CD14-positive monocyte (primary cell): ENCODE data around the gene OR5B12. TPM values are rescaled to one million over a fixed set of nuclear protein-coding genes. Genes with fewer than 3 reads are reported as not detected.

Experiments
- DNase-seq, 3 donors: peaks; one replicate each; pipeline ENCODE4 v3.0.0-alpha.2; 2011 to 2022
- H2AFZ ChIP-seq: 2 replicates; pipeline ENCODE4 v1.6.0; 2012; ENCODE audit warnings: mild to moderate bottlenecking, low read depth, low read length, inconsistent platforms; ENCODE audit not compliant: insufficient read depth, poor library complexity, severe bottlenecking
- H3K27ac ChIP-seq, 2 donors: 1 replicate in 1 of 2; 2 replicates in 1 of 2; pipeline ENCODE4 v1.5.1; 2012 to 2013; ENCODE audit warnings: low read length in 2 of 2, control low read depth in 1 of 2, inconsistent platforms in 1 of 2, low read depth in 1 of 2, mild to moderate bottlenecking in 1 of 2
- H3K27me3 ChIP-seq, 2 donors: one replicate each; pipeline versions ENCODE4 v1.6.0 to v1.6.1; 2011 to 2013; ENCODE audit warnings: low read length in 2 of 2; ENCODE audit not compliant: control insufficient read depth in 2 of 2, insufficient read depth in 2 of 2
- H3K36me3 ChIP-seq, 2 donors: replicated peaks in 1 of 2; 1 replicate in 1 of 2; 2 replicates in 1 of 2; pipeline versions ENCODE4 v1.5.1 to v1.6.1; 2012 to 2013; ENCODE audit warnings: low read length in 2 of 2, control low read depth in 1 of 2, inconsistent platforms in 1 of 2, mild to moderate bottlenecking in 1 of 2; ENCODE audit not compliant: insufficient read depth in 2 of 2, control insufficient read depth in 1 of 2
- H3K4me1 ChIP-seq, 2 donors: 1 replicate in 1 of 2; 2 replicates in 1 of 2; pipeline versions ENCODE4 v1.5.1 to v1.6.1; 2012 to 2013; ENCODE audit warnings: low read length in 2 of 2, control low read depth in 1 of 2, inconsistent platforms in 1 of 2, mild to moderate bottlenecking in 1 of 2, moderate library complexity in 1 of 2; ENCODE audit not compliant: insufficient read depth in 2 of 2, control insufficient read depth in 1 of 2
- H3K4me2 ChIP-seq: replicated peaks from 2 replicates; pipeline ENCODE3; 2012; ENCODE audit warnings: low read length, moderate library complexity, mild to moderate bottlenecking; ENCODE audit not compliant: poor library complexity, severe bottlenecking; ENCODE audit errors: extremely low read depth
- H3K4me3 ChIP-seq, 3 experiments: fragments of 200-600 bp in 1 of 3; sonication (generic) in 1 of 3; replicated peaks in 1 of 3; 1 replicate in 2 of 3; 2 replicates in 1 of 3; pipeline ENCODE4 v1.5.1; 2011 to 2013; ENCODE audit warnings: low read length in 3 of 3, mild to moderate bottlenecking in 3 of 3, control low read depth in 2 of 3, low read depth in 2 of 3, inconsistent platforms in 1 of 3, moderate library complexity in 1 of 3
- H3K79me2 ChIP-seq: 2 replicates; pipeline ENCODE4 v1.6.0; 2012; ENCODE audit warnings: mild to moderate bottlenecking, control low read depth, inconsistent platforms, low read length, moderate library complexity; ENCODE audit not compliant: insufficient read depth
- H3K9ac ChIP-seq: 2 replicates; pipeline ENCODE4 v1.6.0; 2017; ENCODE audit warnings: low read length, mild to moderate bottlenecking; ENCODE audit not compliant: insufficient read depth, poor library complexity, severe bottlenecking
- H3K9me3 ChIP-seq, 2 donors: replicated peaks in 1 of 2; 1 replicate in 1 of 2; 2 replicates in 1 of 2; pipeline versions ENCODE4 v1.5.1 to v1.6.1; 2012 to 2013; ENCODE audit warnings: low read length in 2 of 2, control low read depth in 1 of 2; ENCODE audit not compliant: control insufficient read depth in 1 of 2, insufficient read depth in 1 of 2
- H4K20me1 ChIP-seq: 2 replicates; pipeline ENCODE4 v1.6.0; 2012; ENCODE audit warnings: mild to moderate bottlenecking, low read length, control low read depth, moderate library complexity; ENCODE audit not compliant: insufficient read depth
- H3K27ac Mint-ChIP-seq, 7 donors: one replicate each; pipeline ENCODE4 v1.8.0; 2020; ENCODE audit warnings: mild to moderate bottlenecking in 7 of 7, mixed read lengths in 7 of 7, moderate library complexity in 6 of 7, inconsistent platforms in 2 of 7
- H3K27me3 Mint-ChIP-seq, 3 donors: one replicate each; pipeline ENCODE4 v1.8.0; 2021 to 2022; ENCODE audit warnings: low read depth in 3 of 3, mild to moderate bottlenecking in 3 of 3, mixed read lengths in 3 of 3, moderate library complexity in 3 of 3, inconsistent platforms in 1 of 3
- H3K36me3 Mint-ChIP-seq, 2 donors: one replicate each; pipeline ENCODE4 v1.8.0; 2020; ENCODE audit warnings: mixed read lengths in 2 of 2, inconsistent platforms in 1 of 2, mild to moderate bottlenecking in 1 of 2
- H3K4me1 Mint-ChIP-seq: one replicate; pipeline ENCODE4 v1.8.0; 2020; ENCODE audit warnings: mild to moderate bottlenecking, mixed read lengths
- H3K4me3 Mint-ChIP-seq, 2 donors: one replicate each; pipeline ENCODE4 v1.8.0; 2020; ENCODE audit warnings: mild to moderate bottlenecking in 2 of 2, mixed read lengths in 2 of 2, moderate library complexity in 1 of 2
- H3K9me3 Mint-ChIP-seq, 7 donors: one replicate each; pipeline ENCODE4 v1.8.0; 2020 to 2022; ENCODE audit warnings: mixed read lengths in 7 of 7, mild to moderate bottlenecking in 6 of 7, moderate library complexity in 6 of 7, inconsistent platforms in 2 of 7
- CTCF ChIP-seq: fragments of 200-600 bp; IDR thresholded peaks from one replicate; pipeline ENCODE4 v1.8.0; 2022; ENCODE audit warnings: antibody characterized with exemption, mild to moderate bottlenecking
- WGBS: methylation state at CpG from one replicate; pipeline ENCODE4 v1.1.5; 2013; ENCODE audit warnings: missing lambda C conversion rate; ENCODE audit not compliant: insufficient coverage; 5-methylcytosine and 5-hydroxymethylcytosine counted together
- intact Hi-C, 2 donors: fragments of 100-400 bp; cut with micrococcal nuclease; formaldehyde crosslinking; loops; one replicate each; pipeline versions ENCODE4 v1.15.0 to v1.15.1; 2023
- polyA plus RNA-seq, 3 donors: library from polyadenylated mRNA; depleted of rRNA in 1 of 3; unstranded in 2 of 3; stranded (reverse) in 1 of 3; fragments of 300-500 nt in 2 of 3; fragments of >200 nt in 1 of 3; fragmentation: Illumina TruSeq in 2 of 3; gene quantifications; 1 replicate in 2 of 3; 2 replicates in 1 of 3; pipeline ENCODE4 v1.2.3, GENCODE V29; 2012 to 2021

The OR5B12 gene
- polyA plus RNA-seq, 3 donors, result not detected

DNA sequence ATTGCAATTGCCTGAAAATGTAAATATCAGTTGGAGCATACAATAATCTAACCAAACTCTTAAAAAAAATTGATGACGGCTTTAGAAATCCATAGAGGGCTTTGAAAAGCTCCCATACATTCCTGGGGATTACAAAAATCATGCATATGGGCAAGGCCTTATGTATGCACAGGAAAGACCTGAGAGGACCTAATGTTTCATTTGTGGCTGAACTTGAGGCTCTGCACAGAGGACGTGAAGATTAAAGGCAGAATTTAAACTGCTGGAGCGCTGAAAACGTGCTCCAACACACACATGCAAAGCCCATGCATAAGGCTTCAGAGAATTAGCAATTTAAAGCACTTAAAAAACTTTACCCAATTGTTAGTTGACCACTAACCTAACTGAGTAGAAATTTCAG lies 3.5 kb downstream of the OR5B12 start:
- WGBS, result 47% methylated on average over 3 of the region's 4 CpGs
- intact Hi-C loops, result no loop called here
- no peaks in the 10 kb centered on the region for H3K4me1 Mint-ChIP-seq
- H3K4me1 ChIP-seq, result no peaks in the 10 kb centered on the region
- no peak overlapping the region for H3K27ac Mint-ChIP-seq
- no peaks in the 10 kb centered on the region for H3K36me3 Mint-ChIP-seq
- H3K27ac ChIP-seq, result no peak overlapping the region
- no peaks in the 10 kb centered on the region for H3K36me3 ChIP-seq
- H3K4me2 ChIP-seq, result no peak overlapping the region
- peaks cover 0 to 5% (median 3%) of the 10 kb centered on the region in 7 donors for H3K9me3 Mint-ChIP-seq
- H2AFZ ChIP-seq, result no peak overlapping the region
- H3K9ac ChIP-seq, result no peak overlapping the region
- H3K27me3 ChIP-seq, result no peaks in the 10 kb centered on the region
- H3K27me3 Mint-ChIP-seq, result peaks cover 0 to 2% (median 1%) of the 10 kb centered on the region in 3 donors
- no peaks in the 10 kb centered on the region for H4K20me1 ChIP-seq
- H3K4me3 Mint-ChIP-seq, result no peak overlapping the region
- no peaks in the 10 kb centered on the region for H3K9me3 ChIP-seq
- DNase-seq, result no peak
- no peak for TF ChIP-seq CTCF
- H3K4me3 ChIP-seq, result no peak overlapping the region
- no peaks in the 10 kb centered on the region for H3K79me2 ChIP-seq

- Histone ChIP-seq H2AFZ (no peak overlapping the region), H3K36me3 (no peaks in the 10 kb centered on the region), H3K9me3 (no peaks in the 10 kb centered on the region), H3K79me2 (no peaks in the 10 kb centered on the region), H3K27me3 (no peaks in the 10 kb centered on the region), H3K27ac (no peak overlapping the region), H3K4me2 (no peak overlapping the region), H3K9ac (no peak overlapping the region), H3K4me3 (no peak overlapping the region), H3K4me1 (no peaks in the 10 kb centered on the region), H4K20me1 (no peaks in the 10 kb centered on the region)
- Mint-ChIP-seq H3K9me3 (peaks cover 0 to 4% (median 0%) of the 10 kb centered on the region in 7 donors), H3K4me1 (no peaks in the 10 kb centered on the region), H3K27me3 (peaks cover 1 to 4% (median 2%) of the 10 kb centered on the region in 3 donors), H3K36me3 (no peaks in the 10 kb centered on the region), H3K4me3 (no peak overlapping the region), H3K27ac (no peak overlapping the region)
- no peak for TF ChIP-seq CTCF
- DNase-seq, result no peak
- no CpG with 5 or more reads among the region's 3 CpGs for WGBS
- intact Hi-C loops, result no loop called here
Measured at GRCh38 chr11:58434217-58434616, 7.8 kb downstream of the OR5B12 start.
